ENCODE results near the gene PRKCE. TPM values are rescaled to one million over a fixed set of nuclear protein-coding genes. Genes with fewer than 3 reads are reported as not detected.

Gene PRKCE
- total and polyA plus RNA-seq, 4 donors = 2.5 to 38.6 (median 5.8) TPM

GRCh38 chr2:46170611-46171350, 519.3 kb downstream of the PRKCE start:
- H3K4me1 ChIP-seq (ENCODE audit: control insufficient read depth in 4 of 4, insufficient read depth in 4 of 4, low read length in 3 of 4) = no peaks in the 10 kb centered on the region
- H3K9ac ChIP-seq (ENCODE audit: low read depth in 1 of 2, low read length in 2 of 2) = no peak overlapping the region
- TF ChIP-seq TAF1 (conservative IDR thresholded peaks at IDR 0.05) = no peak
- TF ChIP-seq, protein P1, sequence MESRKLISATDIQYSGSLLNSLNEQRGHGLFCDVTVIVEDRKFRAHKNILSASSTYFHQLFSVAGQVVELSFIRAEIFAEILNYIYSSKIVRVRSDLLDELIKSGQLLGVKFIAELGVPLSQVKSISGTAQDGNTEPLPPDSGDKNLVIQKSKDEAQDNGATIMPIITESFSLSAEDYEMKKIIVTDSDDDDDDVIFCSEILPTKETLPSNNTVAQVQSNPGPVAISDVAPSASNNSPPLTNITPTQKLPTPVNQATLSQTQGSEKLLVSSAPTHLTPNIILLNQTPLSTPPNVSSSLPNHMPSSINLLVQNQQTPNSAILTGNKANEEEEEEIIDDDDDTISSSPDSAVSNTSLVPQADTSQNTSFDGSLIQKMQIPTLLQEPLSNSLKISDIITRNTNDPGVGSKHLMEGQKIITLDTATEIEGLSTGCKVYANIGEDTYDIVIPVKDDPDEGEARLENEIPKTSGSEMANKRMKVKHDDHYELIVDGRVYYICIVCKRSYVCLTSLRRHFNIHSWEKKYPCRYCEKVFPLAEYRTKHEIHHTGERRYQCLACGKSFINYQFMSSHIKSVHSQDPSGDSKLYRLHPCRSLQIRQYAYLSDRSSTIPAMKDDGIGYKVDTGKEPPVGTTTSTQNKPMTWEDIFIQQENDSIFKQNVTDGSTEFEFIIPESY (IDR thresholded peaks at IDR 0.05) = no peak
- no peak for TF ChIP-seq HNF4A (conservative IDR thresholded peaks at IDR 0.05)
- no peak for TF ChIP-seq RXRA (IDR thresholded peaks at IDR 0.05)
- TF ChIP-seq REST (IDR thresholded peaks at IDR 0.05) = no peak
- TF ChIP-seq SP1 (IDR thresholded peaks at IDR 0.05) = no peak
- H3K4me3 ChIP-seq (ENCODE audit: low read depth in 1 of 3, low read length in 3 of 3) = no peak overlapping the region
- no peak for DNase-seq (ENCODE audit: low spot score)
- peaks cover 0 to under 1% (median 0%) of the 10 kb centered on the region in 4 donors for H3K36me3 ChIP-seq (ENCODE audit: control insufficient read depth in 4 of 4, insufficient read depth in 3 of 4, low read depth in 1 of 4, low read length in 3 of 4)
- 88% methylated on average over 9 of the region's 9 CpGs for WGBS
- H3K27me3 ChIP-seq (ENCODE audit: control insufficient read depth in 4 of 4, insufficient read depth in 4 of 4, low read length in 3 of 4) = no peaks in the 10 kb centered on the region
- H3K27ac ChIP-seq (ENCODE audit: low read depth in 1 of 2, low read length in 2 of 2) = no peak overlapping the region
- H3K9me3 ChIP-seq (ENCODE audit: control insufficient read depth in 4 of 4, low read length in 3 of 4) = no peaks in the 10 kb centered on the region

DNA sequence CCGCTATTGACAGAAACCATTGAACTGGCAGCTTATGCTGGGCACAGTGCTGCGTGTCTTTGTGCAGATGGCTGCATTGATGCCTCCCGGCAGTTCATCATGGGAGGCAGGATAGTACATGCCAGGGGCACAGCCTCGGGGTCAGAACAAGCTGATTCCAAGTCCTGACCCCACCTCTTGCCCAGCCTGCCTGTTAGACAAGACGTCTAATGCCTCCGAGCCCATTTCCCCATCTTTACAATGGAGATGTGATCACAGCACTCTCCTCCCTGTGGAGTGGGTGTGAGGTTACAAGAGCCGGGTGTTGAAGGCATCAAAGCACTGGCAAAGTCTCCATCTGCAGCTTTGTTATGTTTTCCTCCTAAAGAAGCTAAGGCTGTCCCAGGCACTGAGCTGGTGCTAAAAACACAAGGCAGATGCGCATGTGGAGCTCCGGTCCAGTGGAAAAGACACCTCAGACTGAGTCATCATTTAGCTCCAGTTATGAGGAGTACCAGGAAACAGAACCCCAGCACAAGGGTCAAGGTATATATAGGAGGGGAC, 520.0 kb downstream of the PRKCE start:
- Histone ChIP-seq H3K9ac (ENCODE audit: low read depth in 1 of 2, low read length in 2 of 2) (no peak overlapping the region), H3K9me3 (ENCODE audit: control insufficient read depth in 4 of 4, low read length in 3 of 4) (no peaks in the 10 kb centered on the region), H3K27ac (ENCODE audit: low read depth in 1 of 2, low read length in 2 of 2) (no peak overlapping the region), H3K36me3 (ENCODE audit: control insufficient read depth in 4 of 4, insufficient read depth in 3 of 4, low read depth in 1 of 4, low read length in 3 of 4) (no peaks in the 10 kb centered on the region), H3K4me3 (ENCODE audit: low read depth in 1 of 3, low read length in 3 of 3) (no peak overlapping the region), H3K4me1 (ENCODE audit: control insufficient read depth in 4 of 4, insufficient read depth in 4 of 4, low read length in 3 of 4) (no peaks in the 10 kb centered on the region), H3K27me3 (ENCODE audit: control insufficient read depth in 4 of 4, insufficient read depth in 4 of 4, low read length in 3 of 4) (no peaks in the 10 kb centered on the region)
- TF ChIP-seq JUND (IDR thresholded peaks at IDR 0.05) (no peak), NR2F2 (IDR thresholded peaks at IDR 0.05) (no peak), EGR1 (IDR thresholded peaks at IDR 0.05; ENCODE audit: low read depth in 2 of 2) (no peak), RAD21 (IDR thresholded peaks at IDR 0.05) (no peak)
- TF ChIP-seq, protein P1 (IDR thresholded peaks at IDR 0.05) = no peak
- DNase-seq (ENCODE audit: low spot score) = no peak
- 89% methylated on average over 9 of the region's 9 CpGs for WGBS

All from liver (tissue), 9 donors.